Heart right ventricle (tissue), 16 donors: ENCODE measurements around the gene PDE1C. TPM values are rescaled to one million over a fixed set of nuclear protein-coding genes. Genes with fewer than 3 reads are reported as not detected.

Source experiments
- ATAC-seq, 8 donors: fragments of 200-7000 bp; cut with Tn5 transposase; one replicate each; pipeline ENCODE4 v1.9.1; 2020; ENCODE audit warnings: mild to moderate bottlenecking in 8 of 8, moderate library complexity in 8 of 8, moderate number of reproducible peaks in 1 of 8
- DNase-seq, 2 donors: peaks; one replicate each; pipeline ENCODE4 v3.0.0-alpha.2; 2020
- H3K27ac ChIP-seq, 10 donors: fragments of 200-600 bp; sonication (generic) in 2 of 10; one replicate each; pipeline versions ENCODE4 v1.5.0 to v1.8.0; 2020 to 2022; ENCODE audit warnings: mild to moderate bottlenecking in 3 of 10
- H3K27me3 ChIP-seq, 7 donors: fragments of 200-600 bp; one replicate each; pipeline ENCODE4 v1.8.0; 2021 to 2022; ENCODE audit warnings: mild to moderate bottlenecking in 2 of 7
- H3K36me3 ChIP-seq, 9 donors: fragments of 200-600 bp; sonication (generic) in 1 of 9; one replicate each; pipeline versions ENCODE4 v1.5.0 to v1.8.0; 2020 to 2022; ENCODE audit warnings: mild to moderate bottlenecking in 2 of 9
- H3K4me1 ChIP-seq, 9 donors: fragments of 200-600 bp; sonication (generic) in 1 of 9; one replicate each; pipeline versions ENCODE4 v1.5.0 to v1.8.0; 2020 to 2022; ENCODE audit warnings: mild to moderate bottlenecking in 4 of 9
- H3K4me3 ChIP-seq, 10 donors: fragments of 200-600 bp; sonication (generic) in 2 of 10; one replicate each; pipeline versions ENCODE4 v1.5.0 to v1.8.0; 2020 to 2022; ENCODE audit warnings: mild to moderate bottlenecking in 7 of 10, moderate library complexity in 2 of 10
- H3K9me3 ChIP-seq, 11 donors: fragments of 200-600 bp in 10 of 11; sonication (generic) in 2 of 11; one replicate each; pipeline versions ENCODE4 v1.5.0 to v1.8.0; 2013 to 2022; ENCODE audit warnings: mild to moderate bottlenecking in 2 of 11, control low read depth in 1 of 11, moderate library complexity in 1 of 11
- WGBS, 2 donors: extraction: QIAGEN DNeasy Blood & Tissue Kit; methylation state at CpG; one replicate each; pipeline ENCODE4 v1.1.7; 2013; ENCODE audit warnings: inconsistent platforms in 1 of 2; 5-methylcytosine and 5-hydroxymethylcytosine counted together
- intact Hi-C, 10 donors: fragments of 100-400 bp; cut with DNase I; formaldehyde crosslinking; loops; one replicate each; pipeline versions ENCODE4 v1.11.1 to v1.14.2; 2022
- polyA plus RNA-seq, 2 donors: library from polyadenylated mRNA; stranded (reverse); fragments of 200-250 nt; gene quantifications; one replicate each; pipeline ENCODE4 v1.2.3, GENCODE V29; 2013
- total RNA-seq, 10 donors: library from RNA; stranded (reverse); fragmentation: NEBNext Ultra II Directional in 3 of 10; extraction: Animal tissue kit (Norgen Biotek cat#: 25700) in 3 of 10; gene quantifications; one replicate each; pipeline versions ENCODE4 v1.2.1 to v1.2.4, GENCODE V29; 2021 to 2023
- TF ChIP-seq, protein P1 (sequence below), 9 donors: fragments of 200-600 bp; sonication (generic) in 2 of 9; IDR thresholded peaks; one replicate each; pipeline versions ENCODE4 v1.5.0 to v1.8.0; 2021 to 2022; ENCODE audit warnings: antibody characterized with exemption in 9 of 9, mild to moderate bottlenecking in 5 of 9, moderate library complexity in 1 of 9
- donor health status: Arrhythmogenic right ventricular cardiomyopathy.
- donor health status: ischemic (EF 13 %, LVEDD 7.1; RV severe dilation, severe dysfunction).
- donor health status: healthy with polysubstance abuse.
- donor health status: DM: no; HTN: yes; CAD: no.
- donor health status: DM: no; HTN: no; CAD: no.
- donor health status: ischemic (EF 25% LVEDD 6.9; RV normal size, moderate dysfunction).
- donor health status: ischemic (EF 25% LVEDD 5.7; RV mildly dilated, moderate dysfunction).
- donor health status: healthy.
- donor health status: DM: yes; HTN: yes; CAD: no.
- donor health status: Ischemic cardiomyopathy.
- donor health status: ischemic (EF 35%, LVEDD 5.7; RV mildly dilated, moderate dysfunction).
- donor health status: nonischemic (EF 11% LVEDD 7.7; RV severe dilation, severe dysfunction).
- donor health status: DM: yes; HTN: yes; CAD: no.
- donor health status: PGD.
- donor health status: ischemic (EF 29% LVEDD 5.4; RV normal size, mild dysfunction).
- donor health status: nonischemic (EF 23%, LVEDD 6.1; RV moderate dilation, normal function).

Gene PDE1C
- total and polyA plus RNA-seq, 12 donors, result 11.7 to 315 (median 175) TPM

DNA sequence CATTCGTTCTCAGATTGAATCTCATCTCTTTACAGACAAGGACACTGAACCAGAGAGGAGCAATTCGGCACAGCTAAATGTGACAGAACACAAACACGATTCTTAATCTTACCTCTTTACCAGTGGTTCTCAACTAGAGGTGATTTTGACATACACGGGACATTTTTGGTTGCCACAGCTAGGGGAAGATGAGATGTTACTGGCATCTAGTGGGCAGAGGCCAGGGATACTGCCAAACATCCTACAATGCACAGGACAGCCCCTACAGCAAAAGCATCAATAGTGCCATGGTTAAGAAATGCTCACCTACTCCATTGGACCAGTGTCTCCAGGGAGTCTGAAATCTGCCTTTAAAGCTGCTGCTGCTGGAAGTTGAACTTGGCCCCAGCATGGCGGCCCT lies 27.3 kb downstream of the PDE1C start:
- Histone ChIP-seq H3K36me3 (peaks cover 0 to 3% (median 0%) of the 10 kb centered on the region in 9 donors), H3K27ac (peak overlapping the region in 2 of 10 donors; percentile 23 to 51), H3K27me3 (no peaks in the 10 kb centered on the region), H3K9me3 (no peaks in the 10 kb centered on the region), H3K4me1 (peaks cover 0 to 89% (median 29%) of the 10 kb centered on the region in 9 donors), H3K4me3 (no peak overlapping the region)
- TF ChIP-seq, protein P1, sequence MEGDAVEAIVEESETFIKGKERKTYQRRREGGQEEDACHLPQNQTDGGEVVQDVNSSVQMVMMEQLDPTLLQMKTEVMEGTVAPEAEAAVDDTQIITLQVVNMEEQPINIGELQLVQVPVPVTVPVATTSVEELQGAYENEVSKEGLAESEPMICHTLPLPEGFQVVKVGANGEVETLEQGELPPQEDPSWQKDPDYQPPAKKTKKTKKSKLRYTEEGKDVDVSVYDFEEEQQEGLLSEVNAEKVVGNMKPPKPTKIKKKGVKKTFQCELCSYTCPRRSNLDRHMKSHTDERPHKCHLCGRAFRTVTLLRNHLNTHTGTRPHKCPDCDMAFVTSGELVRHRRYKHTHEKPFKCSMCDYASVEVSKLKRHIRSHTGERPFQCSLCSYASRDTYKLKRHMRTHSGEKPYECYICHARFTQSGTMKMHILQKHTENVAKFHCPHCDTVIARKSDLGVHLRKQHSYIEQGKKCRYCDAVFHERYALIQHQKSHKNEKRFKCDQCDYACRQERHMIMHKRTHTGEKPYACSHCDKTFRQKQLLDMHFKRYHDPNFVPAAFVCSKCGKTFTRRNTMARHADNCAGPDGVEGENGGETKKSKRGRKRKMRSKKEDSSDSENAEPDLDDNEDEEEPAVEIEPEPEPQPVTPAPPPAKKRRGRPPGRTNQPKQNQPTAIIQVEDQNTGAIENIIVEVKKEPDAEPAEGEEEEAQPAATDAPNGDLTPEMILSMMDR (IDR thresholded peaks at IDR 0.05), result peak in 2 of 9 donors; percentile 21 to 29
- peak in 4 of 8 donors; percentile 14 to 37 (median 24) for ATAC-seq
- no peak for DNase-seq
- intact Hi-C loops, result loop anchor here in 2 of 10 donors (5.0 to 10.0 kb wide), 2 partner anchors 128 to 161 kb away; no protein-coding TSS in a partner anchor
- WGBS, 2 donors, result 53 to 55% methylated on average over 5 of the region's 5 CpGs

DNA sequence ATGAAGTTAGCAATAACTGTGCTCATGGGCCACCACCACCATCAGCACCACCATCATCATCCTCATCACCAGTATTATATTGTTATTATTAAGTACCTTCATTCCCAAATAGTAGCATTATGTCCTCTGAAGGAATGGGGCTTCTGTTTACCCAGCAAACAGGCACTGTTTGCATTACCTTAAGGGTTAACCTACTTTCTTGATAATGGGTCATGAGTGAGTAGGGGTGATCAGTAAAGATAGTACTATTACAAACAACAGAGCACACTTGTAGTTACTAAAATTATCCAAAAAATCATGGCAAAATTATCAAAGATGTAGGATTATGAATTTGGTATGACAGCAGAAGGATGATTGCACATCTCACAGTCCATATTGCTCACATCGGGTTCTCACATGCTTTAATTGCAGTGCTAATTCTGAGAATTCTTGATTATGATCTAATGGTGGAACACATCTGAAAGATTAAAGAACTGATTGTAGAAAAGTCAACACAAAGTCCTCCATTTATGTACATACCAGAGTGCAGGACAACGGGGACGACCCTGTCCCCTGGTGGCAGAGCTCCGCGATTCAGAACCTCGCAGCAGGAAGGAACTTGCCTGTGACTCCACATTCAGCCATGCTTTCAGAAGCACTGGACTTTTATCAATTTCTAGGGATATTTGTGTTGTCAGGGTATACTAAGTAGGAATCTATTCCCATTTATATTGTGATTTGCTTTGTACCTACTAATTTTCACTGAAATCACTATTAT lies 31.0 kb downstream of the PDE1C start:
- Histone ChIP-seq H3K4me1 (peaks cover 0 to 81% (median 42%) of the 10 kb centered on the region in 9 donors), H3K36me3 (no peaks in the 10 kb centered on the region), H3K27me3 (no peaks in the 10 kb centered on the region), H3K4me3 (no peak overlapping the region), H3K27ac (peak overlapping the region in 3 of 10 donors; percentile 0 to 51 (median 15)), H3K9me3 (no peaks in the 10 kb centered on the region)
- ATAC-seq (peak in 3 of 8 donors; percentile 52 to 64 (median 56)), DNase-seq (no peak)
- intact Hi-C loops, result loop anchor here in 2 of 10 donors (5.0 to 10.0 kb wide), 2 partner anchors 157 to 254 kb away; no protein-coding TSS in a partner anchor
- TF ChIP-seq, protein P1 (IDR thresholded peaks at IDR 0.05), result peak in 8 of 9 donors; percentile 26 to 58 (median 41)
- WGBS, 2 donors, result 48 to 67% methylated on average over 6 of the region's 6 CpGs

DNA sequence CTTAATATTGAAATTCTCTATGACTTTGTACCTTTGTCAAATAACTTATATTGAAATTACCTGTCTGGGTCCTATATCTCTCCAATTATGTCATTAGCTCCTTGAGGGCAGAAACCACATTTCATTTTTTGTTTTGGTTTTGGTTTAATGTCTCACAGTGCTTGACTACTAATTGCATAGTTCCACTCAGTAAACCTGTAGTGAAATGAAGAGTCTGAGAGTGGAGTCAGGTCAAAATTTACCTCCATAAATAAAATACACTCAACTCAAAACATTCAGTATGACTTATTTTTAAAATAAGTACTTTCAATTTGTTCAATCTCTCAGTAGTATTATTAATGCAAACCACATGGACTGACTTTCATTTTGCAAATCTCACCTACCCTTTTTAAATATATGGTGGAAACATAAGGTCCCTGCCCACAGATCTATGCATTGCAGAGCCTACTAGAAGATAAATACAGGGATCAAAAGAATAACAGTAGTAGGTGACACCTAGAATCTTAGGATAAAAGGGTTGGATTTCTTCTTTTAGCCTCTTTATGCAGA lies 32.5 kb downstream of the PDE1C start:
- Histone ChIP-seq H3K36me3 (no peaks in the 10 kb centered on the region), H3K9me3 (no peaks in the 10 kb centered on the region), H3K4me1 (peaks cover 0 to 76% (median 34%) of the 10 kb centered on the region in 9 donors), H3K27me3 (no peaks in the 10 kb centered on the region), H3K4me3 (no peak overlapping the region), H3K27ac (no peak overlapping the region)
- intact Hi-C loops, result loop anchor here in 2 of 10 donors (5.0 to 10.0 kb wide), 2 partner anchors 155 to 253 kb away; no protein-coding TSS in a partner anchor
- ATAC-seq, result no peak
- TF ChIP-seq, protein P1 (IDR thresholded peaks at IDR 0.05), result no peak
- DNase-seq, result no peak

DNA sequence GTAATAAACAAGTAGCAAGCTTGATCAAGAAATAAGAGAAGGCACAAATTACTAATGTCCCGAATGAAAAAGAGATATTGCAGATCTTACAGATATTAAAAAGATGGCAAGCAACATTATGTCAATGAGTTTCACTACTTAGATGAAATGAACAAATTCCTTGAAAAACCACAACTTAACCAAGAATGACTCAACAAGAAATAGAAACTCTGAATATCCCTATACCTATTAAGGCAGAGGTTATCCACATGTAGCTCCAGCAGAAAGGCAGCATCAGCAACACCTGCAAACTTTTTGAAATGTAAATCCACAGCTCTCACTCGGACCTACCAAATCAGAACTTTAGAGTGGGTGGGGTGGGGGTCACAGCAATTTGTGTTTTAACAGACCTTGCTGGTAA lies 33.6 kb downstream of the PDE1C start:
- 48 to 54% methylated on average over 2 of the region's 2 CpGs for WGBS, 2 donors
- H3K27me3 ChIP-seq, result no peaks in the 10 kb centered on the region
- H3K9me3 ChIP-seq, result no peaks in the 10 kb centered on the region
- intact Hi-C loops, result loop anchor here in 2 of 10 donors (5.0 to 10.0 kb wide), 2 partner anchors 154 to 252 kb away; no protein-coding TSS in a partner anchor
- DNase-seq (no peak), ATAC-seq (no peak)
- H3K4me1 ChIP-seq, result peaks cover 0 to 82% (median 43%) of the 10 kb centered on the region in 9 donors
- H3K27ac ChIP-seq, result no peak overlapping the region
- no peaks in the 10 kb centered on the region for H3K36me3 ChIP-seq
- no peak overlapping the region for H3K4me3 ChIP-seq
- TF ChIP-seq, protein P1 (IDR thresholded peaks at IDR 0.05), result no peak
